Smooth muscle cell (in vitro differentiated cells): ENCODE data around the gene NDUFV3. TPM values are rescaled to one million over a fixed set of nuclear protein-coding genes. Genes with fewer than 3 reads are reported as not detected.

Source experiments
- DNase-seq: peaks from one replicate; lab custom pipeline; 2025; ENCODE audit not compliant: unreplicated experiment; lab: John Stamatoyannopoulos, UW
- H2AFZ ChIP-seq: fragments of 200-600 bp; sonication (generic); 2 replicates; pipeline ENCODE4 v1.6.0; 2016; ENCODE audit warnings: antibody characterized with exemption, low read depth, mild to moderate bottlenecking
- H3F3A ChIP-seq: fragments of 200-600 bp; sonication (generic); 2 replicates; pipeline ENCODE4 v1.6.0; 2017; ENCODE audit warnings: antibody characterized with exemption, low read depth
- H3K27ac ChIP-seq: fragments of 200-600 bp; sonication (generic); 2 replicates; pipeline ENCODE4 v1.5.1; 2016; ENCODE audit warnings: low read depth, mild to moderate bottlenecking
- H3K27me3 ChIP-seq: fragments of 200-600 bp; sonication (generic); 2 replicates; pipeline ENCODE4 v1.6.1; 2016; ENCODE audit warnings: low read depth, mild to moderate bottlenecking
- H3K36me3 ChIP-seq: fragments of 200-600 bp; sonication (generic); 2 replicates; pipeline ENCODE4 v1.5.1; 2016; ENCODE audit warnings: low read depth
- H3K4me1 ChIP-seq: fragments of 200-600 bp; sonication (generic); 2 replicates; pipeline ENCODE4 v1.5.1; 2016; ENCODE audit warnings: low read depth
- H3K4me2 ChIP-seq: fragments of 200-600 bp; sonication (generic); 2 replicates; pipeline ENCODE4 v1.6.0; 2016; ENCODE audit warnings: mild to moderate bottlenecking
- H3K4me3 ChIP-seq: fragments of 200-600 bp; sonication (generic); 2 replicates; pipeline ENCODE4 v1.5.1; 2016; ENCODE audit warnings: mild to moderate bottlenecking
- H3K79me2 ChIP-seq: fragments of 200-600 bp; sonication (generic); 2 replicates; pipeline ENCODE4 v1.6.0; 2016; ENCODE audit warnings: low read depth, mild to moderate bottlenecking
- H3K9ac ChIP-seq: fragments of 200-600 bp; sonication (generic); 2 replicates; pipeline ENCODE4 v1.6.0; 2016; ENCODE audit warnings: low read depth
- H3K9me3 ChIP-seq: fragments of 200-600 bp; sonication (generic); replicated peaks from 2 replicates; pipeline ENCODE4 v1.5.1; 2016; ENCODE audit warnings: low read depth
- H4K20me1 ChIP-seq: fragments of 200-600 bp; sonication (generic); 2 replicates; pipeline ENCODE4 v1.6.0; 2016; ENCODE audit warnings: low read depth
- WGBS: methylation state at CpG from one replicate; pipeline ENCODE4 v1.1.7; 2016; ENCODE audit warnings: low lambda C conversion rate; 5-methylcytosine and 5-hydroxymethylcytosine counted together
- polyA plus RNA-seq: library from polyadenylated mRNA; unstranded; fragments of >200 nt; fragmentation: Nextera tagmentation; extraction: Ambion mirVana; gene quantifications from 2 replicates; pipeline ENCODE4 v1.2.1, GENCODE V29; 2016
- total RNA-seq: library from RNA; depleted of rRNA; stranded (reverse); fragments of >200 nt; gene quantifications from 2 replicates; pipeline ENCODE4 v1.2.3, GENCODE V29; 2014
- TF ChIP-seq, protein P1 (sequence below): fragments of 200-600 bp; sonication (generic); IDR thresholded peaks from 2 replicates; pipeline ENCODE4 v1.5.1; 2017; ENCODE audit warnings: borderline replicate concordance, mild to moderate bottlenecking, antibody characterized with exemption; ENCODE audit not compliant: insufficient read depth, poor library complexity, severe bottlenecking

The NDUFV3 gene
- total and polyA plus RNA-seq, 2 experiments from 2014 or later: 23.3 to 28.4 TPM

DNA sequence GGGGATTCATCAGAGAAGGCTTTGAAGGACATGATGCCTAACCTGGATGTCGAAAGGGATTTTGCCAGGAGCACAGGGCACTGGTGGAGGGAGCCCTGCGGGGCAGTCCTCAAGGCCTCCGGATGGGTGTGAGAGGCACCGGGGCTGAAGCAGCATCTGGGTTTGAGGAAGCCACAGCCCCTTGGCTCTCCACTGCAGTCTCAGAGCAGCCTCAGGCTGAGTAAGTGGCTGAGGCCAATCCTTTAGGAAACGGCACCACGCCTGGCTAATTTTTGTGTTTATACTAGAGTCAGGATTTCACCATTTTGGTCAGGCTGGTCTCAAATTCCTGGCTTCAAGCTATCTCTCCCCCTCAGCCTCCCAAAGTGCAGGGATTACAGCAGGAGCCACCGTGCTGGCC is 20.4 kb downstream of the NDUFV3 start:
- Histone ChIP-seq H3K9ac (no peak overlapping the region), H3K27ac (no peak overlapping the region), H3K79me2 (no peaks in the 10 kb centered on the region), H3K4me1 (no peaks in the 10 kb centered on the region), H2AFZ (no peak overlapping the region), H3F3A (peaks cover 9% of the 10 kb centered on the region), H3K36me3 (peaks cover 7% of the 10 kb centered on the region), H3K4me2 (no peak overlapping the region), H4K20me1 (no peaks in the 10 kb centered on the region), H3K9me3 (no peaks in the 10 kb centered on the region), H3K27me3 (no peaks in the 10 kb centered on the region), H3K4me3 (no peak overlapping the region)
- TF ChIP-seq, protein P1, sequence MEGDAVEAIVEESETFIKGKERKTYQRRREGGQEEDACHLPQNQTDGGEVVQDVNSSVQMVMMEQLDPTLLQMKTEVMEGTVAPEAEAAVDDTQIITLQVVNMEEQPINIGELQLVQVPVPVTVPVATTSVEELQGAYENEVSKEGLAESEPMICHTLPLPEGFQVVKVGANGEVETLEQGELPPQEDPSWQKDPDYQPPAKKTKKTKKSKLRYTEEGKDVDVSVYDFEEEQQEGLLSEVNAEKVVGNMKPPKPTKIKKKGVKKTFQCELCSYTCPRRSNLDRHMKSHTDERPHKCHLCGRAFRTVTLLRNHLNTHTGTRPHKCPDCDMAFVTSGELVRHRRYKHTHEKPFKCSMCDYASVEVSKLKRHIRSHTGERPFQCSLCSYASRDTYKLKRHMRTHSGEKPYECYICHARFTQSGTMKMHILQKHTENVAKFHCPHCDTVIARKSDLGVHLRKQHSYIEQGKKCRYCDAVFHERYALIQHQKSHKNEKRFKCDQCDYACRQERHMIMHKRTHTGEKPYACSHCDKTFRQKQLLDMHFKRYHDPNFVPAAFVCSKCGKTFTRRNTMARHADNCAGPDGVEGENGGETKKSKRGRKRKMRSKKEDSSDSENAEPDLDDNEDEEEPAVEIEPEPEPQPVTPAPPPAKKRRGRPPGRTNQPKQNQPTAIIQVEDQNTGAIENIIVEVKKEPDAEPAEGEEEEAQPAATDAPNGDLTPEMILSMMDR: no peak
- DNase-seq: no peak
- WGBS: 69% methylated on average over 7 of the region's 7 CpGs

DNA sequence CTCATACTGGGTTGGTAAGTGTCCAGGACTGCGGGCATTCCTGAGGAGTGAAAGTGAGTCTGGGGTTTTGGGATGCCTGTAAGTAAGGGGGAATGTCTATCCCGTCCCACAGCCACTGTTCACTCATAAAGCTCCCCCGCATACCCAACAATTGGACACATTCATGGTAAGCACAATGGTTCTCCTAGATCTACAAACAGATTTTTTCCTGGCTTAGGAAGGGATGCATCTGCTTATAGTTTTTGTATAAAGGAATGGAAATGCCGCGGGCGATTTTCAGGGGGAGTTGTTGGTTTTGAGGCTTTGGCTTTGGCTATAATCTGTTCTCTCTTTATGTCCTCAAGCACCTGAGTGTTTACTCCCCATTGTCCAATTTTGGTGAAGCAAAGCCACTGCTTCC is 25.2 kb downstream of the NDUFV3 start:
- no peaks in the 10 kb centered on the region for H3K9me3 ChIP-seq
- no peaks in the 10 kb centered on the region for H3K4me1 ChIP-seq
- no peaks in the 10 kb centered on the region for H4K20me1 ChIP-seq
- H3K9ac ChIP-seq: no peak overlapping the region
- H2AFZ ChIP-seq: no peak overlapping the region
- H3F3A ChIP-seq: peaks cover 9% of the 10 kb centered on the region
- H3K36me3 ChIP-seq: no peaks in the 10 kb centered on the region
- no peak overlapping the region for H3K4me2 ChIP-seq
- 93% methylated on average over 6 of the region's 6 CpGs for WGBS
- H3K27me3 ChIP-seq: no peaks in the 10 kb centered on the region
- H3K4me3 ChIP-seq: no peak overlapping the region
- TF ChIP-seq, protein P1: no peak
- no peaks in the 10 kb centered on the region for H3K79me2 ChIP-seq
- no peak overlapping the region for H3K27ac ChIP-seq
- no peak for DNase-seq

DNA sequence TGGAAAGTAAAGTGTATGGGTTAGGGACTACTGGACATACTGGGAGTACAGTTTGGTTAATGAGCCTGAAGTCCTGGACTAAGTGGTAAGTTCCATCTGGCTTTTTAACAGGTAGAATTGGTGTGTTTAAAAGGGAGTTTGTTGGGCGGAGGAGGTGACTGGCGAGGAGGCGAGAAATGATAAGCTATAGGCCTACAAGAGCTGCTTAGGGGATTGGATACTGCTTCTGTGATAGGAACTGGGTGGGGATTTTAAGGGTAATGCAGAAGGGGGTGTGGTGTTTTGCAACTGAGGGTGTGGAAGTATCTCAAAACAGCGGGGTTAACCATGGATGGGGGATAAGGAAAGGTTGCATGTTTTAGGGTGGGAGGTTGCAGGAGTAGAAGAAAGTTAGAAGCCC is 28.8 kb downstream of the NDUFV3 start:
- TF ChIP-seq, protein P1: no peak
- no peak overlapping the region for H3K9ac ChIP-seq
- no peaks in the 10 kb centered on the region for H3K79me2 ChIP-seq
- no peak overlapping the region for H3K4me2 ChIP-seq
- no peaks in the 10 kb centered on the region for H4K20me1 ChIP-seq
- WGBS: 91% methylated on average over 4 of the region's 4 CpGs
- H3K4me1 ChIP-seq: peaks cover 6% of the 10 kb centered on the region
- H3K27ac ChIP-seq: no peak overlapping the region
- no peak overlapping the region for H3K4me3 ChIP-seq
- no peaks in the 10 kb centered on the region for H3K9me3 ChIP-seq
- no peaks in the 10 kb centered on the region for H3K27me3 ChIP-seq
- no peak overlapping the region for H2AFZ ChIP-seq
- no peaks in the 10 kb centered on the region for H3K36me3 ChIP-seq
- no peak for DNase-seq
- H3F3A ChIP-seq: no peaks in the 10 kb centered on the region

DNA sequence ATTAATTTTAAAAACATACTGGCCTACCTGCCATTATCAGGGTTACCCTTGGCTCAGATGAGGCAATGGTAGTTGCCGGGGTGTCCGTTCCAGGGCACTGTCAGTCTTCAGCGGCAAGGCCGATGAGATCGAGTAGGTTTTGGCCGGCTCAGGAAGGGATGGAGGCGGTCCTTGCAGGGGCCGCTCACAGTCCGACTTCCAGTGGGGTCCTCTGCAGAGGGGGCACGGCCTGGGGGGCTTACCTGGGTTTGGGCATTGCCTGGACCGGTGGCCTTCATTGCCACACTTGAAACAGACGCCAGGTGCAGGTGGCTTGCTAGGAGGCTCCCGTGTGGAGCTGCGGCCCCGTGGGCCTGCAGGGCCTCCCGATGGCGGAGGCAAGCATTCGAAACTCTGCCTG is 29.8 kb downstream of the NDUFV3 start:
- TF ChIP-seq, protein P1: no peak
- Histone ChIP-seq H3K36me3 (no peaks in the 10 kb centered on the region), H3K4me1 (peaks cover 6% of the 10 kb centered on the region), H3K27me3 (no peaks in the 10 kb centered on the region), H3K9ac (no peak overlapping the region), H4K20me1 (no peaks in the 10 kb centered on the region), H3K9me3 (no peaks in the 10 kb centered on the region), H3K79me2 (no peaks in the 10 kb centered on the region), H3K4me3 (no peak overlapping the region), H3K27ac (no peak overlapping the region), H3F3A (no peaks in the 10 kb centered on the region), H3K4me2 (no peak overlapping the region), H2AFZ (no peak overlapping the region)
- DNase-seq: no peak
- WGBS: 92% methylated on average over 18 of the region's 18 CpGs
